HG03060 (cell line): Measurements from ENCODE around the gene CHST13.

Source experiments
- ATAC-seq: cut with Tn5 transposase; IDR thresholded peaks from one replicate; pipeline ENCODE4 v1.9.1; 2021; ENCODE audit warnings: low read depth, moderate number of reproducible peaks; ENCODE audit not compliant: unreplicated experiment

The CHST13 gene

GRCh38 chr3:126552688-126553283, 28.8 kb downstream of the CHST13 start:
- no peak for ATAC-seq

- ATAC-seq, result no peak
Observed at GRCh38 chr3:126553284-126554084, 29.5 kb downstream of the CHST13 start.

- no peak for ATAC-seq
Observed at GRCh38 chr3:126554560-126555525, 30.9 kb downstream of the CHST13 start.

GRCh38 chr3:126555795-126556636, 32.1 kb downstream of the CHST13 start:
- no peak for ATAC-seq

GRCh38 chr3:126556637-126557414, 32.9 kb downstream of the CHST13 start:
- no peak for ATAC-seq

- ATAC-seq, result no peak
Observed at GRCh38 chr3:126557415-126557745, 33.4 kb downstream of the CHST13 start.

GRCh38 chr3:126557761-126558160, 33.8 kb downstream of the CHST13 start:
- ATAC-seq, result no peak

- ATAC-seq, result no peak
Observed at GRCh38 chr3:126558336-126559071, 34.5 kb downstream of the CHST13 start, which contains the start of gene C3orf22. Gene C3orf22 (minus strand): TSS chr3:126558932. CDS start chr3:126553390, 5,542 bp downstream.

- no peak for ATAC-seq
Observed at GRCh38 chr3:126562737-126563276, 38.9 kb downstream of the CHST13 start.

- no peak for ATAC-seq
Observed at GRCh38 chr3:126567696-126568438, 43.9 kb downstream of the CHST13 start.

GRCh38 chr3:126568776-126569342, 44.9 kb downstream of the CHST13 start:
- ATAC-seq, result no peak

GRCh38 chr3:126569390-126569975, 45.5 kb downstream of the CHST13 start:
- ATAC-seq, result no peak

GRCh38 chr3:126570103-126570541, 46.2 kb downstream of the CHST13 start:
- no peak for ATAC-seq

GRCh38 chr3:126571078-126571477, 47.1 kb downstream of the CHST13 start:
- no peak for ATAC-seq

GRCh38 chr3:126573492-126574117, 49.6 kb downstream of the CHST13 start:
- no peak for ATAC-seq

GRCh38 chr3:126577261-126577660, 53.3 kb downstream of the CHST13 start:
- no peak for ATAC-seq
